Karpas-422 (cell line): Measurements from ENCODE around the gene TEX26. TPM values are rescaled to one million over a fixed set of nuclear protein-coding genes. Genes with fewer than 3 reads are reported as not detected.

Experiments
- DNase-seq: peaks from one replicate; pipeline ENCODE4 v3.0.0-alpha.2; 2015
- H2AFZ ChIP-seq: fragments of 200-600 bp; sonication (generic); 2 replicates; pipeline ENCODE4 v1.6.1; 2014; ENCODE audit warnings: antibody characterized with exemption, low read length, mixed read lengths
- H3K27ac ChIP-seq: fragments of 200-600 bp; sonication (generic); 2 replicates; pipeline ENCODE4 v1.5.1; 2014; ENCODE audit warnings: mild to moderate bottlenecking, low read length, moderate library complexity
- H3K27me3 ChIP-seq: fragments of 200-600 bp; sonication (generic); 2 replicates; pipeline ENCODE4 v1.6.1; 2014; ENCODE audit warnings: low read length, mixed read lengths
- H3K36me3 ChIP-seq: fragments of 200-600 bp; sonication (generic); 2 replicates; pipeline ENCODE4 v1.6.1; 2014; ENCODE audit warnings: low read length, mixed read lengths; ENCODE audit not compliant: insufficient read depth
- H3K4me1 ChIP-seq: fragments of 200-600 bp; sonication (generic); 2 replicates; pipeline ENCODE4 v1.6.1; 2014; ENCODE audit warnings: mild to moderate bottlenecking, low read length, mixed read lengths
- H3K4me2 ChIP-seq: fragments of 200-600 bp; sonication (generic); 2 replicates; pipeline ENCODE4 v1.6.1; 2014; ENCODE audit warnings: low read length, low read depth, mild to moderate bottlenecking; ENCODE audit not compliant: poor library complexity, severe bottlenecking
- H3K4me3 ChIP-seq: fragments of 200-600 bp; sonication (generic); 2 replicates; pipeline ENCODE4 v1.5.1; 2014; ENCODE audit warnings: mild to moderate bottlenecking, antibody characterized with exemption, low read length, mixed read lengths
- H3K79me2 ChIP-seq: fragments of 200-600 bp; sonication (generic); 2 replicates; pipeline ENCODE4 v1.6.1; 2014; ENCODE audit warnings: mild to moderate bottlenecking, low read length, mixed read lengths
- H3K9ac ChIP-seq: fragments of 200-600 bp; sonication (generic); 2 replicates; pipeline ENCODE4 v1.6.0; 2014; ENCODE audit warnings: low read length
- H3K9me2 ChIP-seq: fragments of 200-600 bp; sonication (generic), shearing (Covaris generic); replicated peaks from 2 replicates; pipeline ENCODE4 v1.6.0; 2014; ENCODE audit warnings: mild to moderate bottlenecking, low read length, moderate library complexity; ENCODE audit not compliant: insufficient read depth
- H3K9me3 ChIP-seq: fragments of 300-700, 200-600 bp; sonication (generic); 2 replicates; pipeline ENCODE4 v1.6.1; 2014; ENCODE audit warnings: low read length, mixed read lengths
- H4K20me1 ChIP-seq: fragments of 200-600 bp; sonication (generic); 2 replicates; pipeline ENCODE4 v1.6.1; 2014; ENCODE audit warnings: mild to moderate bottlenecking, antibody characterized with exemption, low read length, low read depth; ENCODE audit not compliant: insufficient read depth
- total RNA-seq: library from RNA; depleted of rRNA; stranded (reverse); fragments of >200 nt; shearing (Covaris generic); gene quantifications from 2 replicates; pipeline ENCODE4 v1.2.3, GENCODE V29; 2014; ENCODE audit warnings: low replicate concordance

TEX26 gene
- total RNA-seq, 1 experiment from 2014 or later, result not detected

DNA sequence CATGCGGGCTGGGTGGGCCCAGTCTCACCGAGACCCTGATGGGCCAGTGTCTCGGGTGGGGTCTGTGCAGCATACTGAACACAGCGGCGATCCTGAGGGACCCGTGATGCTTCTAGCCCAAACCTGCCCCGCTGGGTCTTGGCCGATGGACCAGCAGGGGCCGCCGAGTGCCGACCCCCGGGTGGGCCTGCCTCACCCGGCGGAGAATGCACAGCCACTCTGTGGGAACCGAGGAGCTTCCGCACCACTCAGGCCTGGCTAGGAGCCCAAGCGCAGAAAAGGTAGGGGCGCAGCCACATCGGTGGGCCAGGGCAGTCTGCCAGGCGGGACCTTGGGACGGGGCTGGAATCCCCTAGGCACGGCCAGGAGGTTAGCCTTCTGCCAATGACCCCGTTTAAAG, 72.6 kb downstream of the TEX26 start:
- DNase-seq, result no peak
- Histone ChIP-seq H3K4me2 (no peak overlapping the region), H3K27ac (no peak overlapping the region), H3K27me3 (no peaks in the 10 kb centered on the region), H3K9me3 (no peaks in the 10 kb centered on the region), H4K20me1 (no peaks in the 10 kb centered on the region), H3K79me2 (no peaks in the 10 kb centered on the region), H3K4me1 (no peaks in the 10 kb centered on the region), H2AFZ (no peak overlapping the region), H3K36me3 (no peaks in the 10 kb centered on the region), H3K4me3 (no peak overlapping the region), H3K9ac (no peak overlapping the region), H3K9me2 (no peaks in the 10 kb centered on the region)

DNA sequence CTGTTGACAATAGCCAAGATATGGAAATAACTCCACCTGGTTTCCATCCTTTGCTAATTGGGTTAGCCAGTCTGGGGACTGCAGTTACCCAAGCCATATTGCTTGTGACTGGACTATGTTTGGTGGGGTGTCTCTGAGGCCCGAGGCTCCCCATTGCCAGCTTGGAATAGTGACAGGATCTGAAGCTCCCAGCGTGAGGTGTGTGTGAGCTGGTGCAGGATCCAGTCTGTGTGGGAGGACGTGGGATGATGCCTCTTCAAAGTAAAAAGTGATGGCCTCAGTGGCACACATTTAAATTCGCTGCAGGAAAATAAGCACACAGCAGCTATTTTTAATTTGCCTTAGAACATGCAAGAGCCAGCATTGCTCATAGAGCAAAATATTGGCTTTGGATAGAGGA, 75.0 kb downstream of the TEX26 start:
- no peak overlapping the region for H3K4me3 ChIP-seq
- H3K27ac ChIP-seq, result no peak overlapping the region
- no peak overlapping the region for H2AFZ ChIP-seq
- H3K9me2 ChIP-seq, result no peaks in the 10 kb centered on the region
- H3K27me3 ChIP-seq, result no peaks in the 10 kb centered on the region
- no peaks in the 10 kb centered on the region for H4K20me1 ChIP-seq
- no peak overlapping the region for H3K9ac ChIP-seq
- H3K36me3 ChIP-seq, result no peaks in the 10 kb centered on the region
- H3K4me1 ChIP-seq, result peaks cover 8% of the 10 kb centered on the region
- no peak overlapping the region for H3K4me2 ChIP-seq
- no peaks in the 10 kb centered on the region for H3K79me2 ChIP-seq
- no peaks in the 10 kb centered on the region for H3K9me3 ChIP-seq
- DNase-seq, result no peak

DNA sequence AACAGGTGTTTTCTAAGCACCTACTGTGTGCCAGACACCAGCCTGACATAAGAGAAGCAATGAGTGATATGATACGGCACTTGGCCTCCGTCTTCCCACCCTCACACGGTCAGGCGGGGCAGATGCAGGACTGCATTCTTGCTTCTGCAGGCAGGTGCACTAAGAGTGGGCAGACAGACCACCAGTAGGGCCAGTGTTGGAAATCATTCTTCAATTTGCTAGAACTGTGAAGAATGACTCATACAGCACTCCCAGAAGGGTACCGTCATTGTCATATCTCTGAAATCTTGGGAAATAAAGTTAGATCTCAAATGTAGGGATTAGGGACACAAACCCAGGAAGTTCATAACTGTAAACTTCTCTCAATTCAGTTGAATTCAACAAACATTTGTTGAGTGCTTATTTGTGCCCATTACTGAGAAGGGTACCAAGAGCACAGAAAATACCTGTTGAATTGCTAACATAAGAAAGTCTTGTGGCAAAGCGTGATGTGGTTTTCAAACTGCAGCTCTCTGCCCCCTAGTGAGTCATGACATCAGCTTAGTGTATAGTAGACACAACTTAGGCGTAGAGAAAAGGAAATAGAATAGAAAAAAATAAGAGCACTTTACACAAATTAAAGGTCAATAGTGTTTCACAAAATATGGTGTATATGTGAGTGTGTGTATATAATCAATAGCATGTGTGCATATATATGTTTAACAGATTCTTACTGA, 76.1 kb downstream of the TEX26 start:
- Histone ChIP-seq H4K20me1 (no peaks in the 10 kb centered on the region), H3K79me2 (no peaks in the 10 kb centered on the region), H3K4me1 (peaks cover 8% of the 10 kb centered on the region), H2AFZ (no peak overlapping the region), H3K36me3 (no peaks in the 10 kb centered on the region), H3K9ac (no peak overlapping the region), H3K27me3 (no peaks in the 10 kb centered on the region), H3K4me2 (no peak overlapping the region), H3K27ac (no peak overlapping the region), H3K9me3 (no peaks in the 10 kb centered on the region), H3K4me3 (no peak overlapping the region), H3K9me2 (no peaks in the 10 kb centered on the region)
- DNase-seq, result no peak

DNA sequence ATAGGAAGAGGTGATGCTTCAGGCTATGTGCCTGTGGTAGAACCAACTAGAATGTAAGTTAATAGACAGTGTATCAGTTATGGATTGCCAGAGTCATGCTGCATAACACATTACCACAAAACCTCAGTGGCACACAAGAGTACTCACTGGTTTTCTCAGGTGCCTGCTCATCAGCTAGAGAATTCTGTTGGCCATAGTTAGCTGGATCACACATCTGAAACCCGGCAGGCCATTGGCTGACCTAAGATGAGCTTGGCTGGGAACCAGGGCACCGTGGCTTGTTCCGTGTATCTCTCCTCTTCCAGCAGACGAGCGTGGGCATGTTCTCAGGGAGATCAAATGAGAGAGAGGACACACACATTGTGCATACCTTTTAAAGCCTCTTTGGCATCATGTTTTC, 76.7 kb downstream of the TEX26 start:
- Histone ChIP-seq H3K36me3 (no peaks in the 10 kb centered on the region), H3K4me1 (peaks cover 8% of the 10 kb centered on the region), H3K79me2 (no peaks in the 10 kb centered on the region), H3K9ac (no peak overlapping the region), H3K4me2 (no peak overlapping the region), H3K27ac (no peak overlapping the region), H3K4me3 (no peak overlapping the region), H2AFZ (no peak overlapping the region), H4K20me1 (no peaks in the 10 kb centered on the region), H3K9me3 (no peaks in the 10 kb centered on the region), H3K9me2 (no peaks in the 10 kb centered on the region), H3K27me3 (no peaks in the 10 kb centered on the region)
- no peak for DNase-seq

DNA sequence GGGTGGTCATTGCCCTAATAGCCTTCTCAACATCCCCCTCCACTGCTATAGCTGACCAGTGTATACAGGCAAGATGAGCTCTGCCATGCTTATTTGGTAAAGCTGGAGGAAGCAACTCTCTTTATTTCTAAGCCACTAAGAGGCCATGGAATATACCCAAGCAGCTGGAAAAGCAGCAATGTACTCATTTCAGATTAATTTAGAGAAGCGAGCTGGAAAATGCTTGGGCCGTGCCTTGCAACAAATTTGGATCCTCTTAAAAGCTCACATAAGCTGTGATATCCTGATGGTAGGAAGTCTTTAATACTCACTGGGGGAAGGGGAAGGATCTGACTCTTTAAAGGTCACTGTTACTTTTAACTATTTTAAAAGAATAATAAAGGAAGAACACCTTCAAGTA, 77.8 kb downstream of the TEX26 start:
- H3K4me3 ChIP-seq, result no peak overlapping the region
- H4K20me1 ChIP-seq, result no peaks in the 10 kb centered on the region
- no peak overlapping the region for H3K9ac ChIP-seq
- DNase-seq, result no peak
- H3K27me3 ChIP-seq, result no peaks in the 10 kb centered on the region
- H3K36me3 ChIP-seq, result no peaks in the 10 kb centered on the region
- no peak overlapping the region for H2AFZ ChIP-seq
- H3K27ac ChIP-seq, result no peak overlapping the region
- H3K79me2 ChIP-seq, result no peaks in the 10 kb centered on the region
- H3K9me2 ChIP-seq, result no peaks in the 10 kb centered on the region
- no peaks in the 10 kb centered on the region for H3K9me3 ChIP-seq
- H3K4me2 ChIP-seq, result no peak overlapping the region
- H3K4me1 ChIP-seq, result peaks cover 8% of the 10 kb centered on the region

DNA sequence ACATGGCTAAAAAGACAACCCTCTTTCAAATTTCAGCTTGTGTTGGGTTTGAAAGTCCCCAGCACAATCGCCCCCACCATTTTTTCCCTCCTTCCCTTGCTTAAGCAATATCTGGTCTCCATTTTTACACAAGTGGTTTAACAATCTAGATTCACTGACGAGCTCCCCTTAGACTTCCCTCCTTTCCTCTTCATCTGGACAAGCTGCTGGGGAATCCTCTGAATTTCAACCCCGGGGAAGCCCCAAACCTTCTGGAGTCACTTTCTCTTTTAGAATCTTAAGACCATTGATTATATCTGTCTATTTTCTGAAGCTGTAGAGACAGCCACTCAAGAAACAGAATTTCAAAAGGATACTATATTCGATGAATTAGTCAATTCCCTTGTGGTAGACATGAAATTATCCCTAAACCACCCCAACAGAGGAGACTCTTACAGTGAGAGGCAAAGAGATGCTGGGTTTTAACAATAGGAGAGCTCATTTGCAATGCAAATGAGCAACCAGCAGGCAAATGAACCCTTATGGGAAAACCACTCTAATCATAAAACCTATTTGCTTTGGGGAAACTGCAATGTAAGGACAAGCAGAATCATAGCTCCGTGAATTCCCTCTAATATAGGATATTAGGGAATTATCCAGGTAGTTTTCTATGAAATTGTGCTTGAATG, 78.9 kb downstream of the TEX26 start:
- Histone ChIP-seq H3K9me2 (no peaks in the 10 kb centered on the region), H3K4me1 (peaks cover 8% of the 10 kb centered on the region), H3K4me3 (no peak overlapping the region), H3K9me3 (no peaks in the 10 kb centered on the region), H3K36me3 (no peaks in the 10 kb centered on the region), H4K20me1 (no peaks in the 10 kb centered on the region), H3K79me2 (no peaks in the 10 kb centered on the region), H3K27me3 (no peaks in the 10 kb centered on the region), H3K27ac (no peak overlapping the region), H3K9ac (no peak overlapping the region), H3K4me2 (no peak overlapping the region), H2AFZ (no peak overlapping the region)
- DNase-seq, result no peak

DNA sequence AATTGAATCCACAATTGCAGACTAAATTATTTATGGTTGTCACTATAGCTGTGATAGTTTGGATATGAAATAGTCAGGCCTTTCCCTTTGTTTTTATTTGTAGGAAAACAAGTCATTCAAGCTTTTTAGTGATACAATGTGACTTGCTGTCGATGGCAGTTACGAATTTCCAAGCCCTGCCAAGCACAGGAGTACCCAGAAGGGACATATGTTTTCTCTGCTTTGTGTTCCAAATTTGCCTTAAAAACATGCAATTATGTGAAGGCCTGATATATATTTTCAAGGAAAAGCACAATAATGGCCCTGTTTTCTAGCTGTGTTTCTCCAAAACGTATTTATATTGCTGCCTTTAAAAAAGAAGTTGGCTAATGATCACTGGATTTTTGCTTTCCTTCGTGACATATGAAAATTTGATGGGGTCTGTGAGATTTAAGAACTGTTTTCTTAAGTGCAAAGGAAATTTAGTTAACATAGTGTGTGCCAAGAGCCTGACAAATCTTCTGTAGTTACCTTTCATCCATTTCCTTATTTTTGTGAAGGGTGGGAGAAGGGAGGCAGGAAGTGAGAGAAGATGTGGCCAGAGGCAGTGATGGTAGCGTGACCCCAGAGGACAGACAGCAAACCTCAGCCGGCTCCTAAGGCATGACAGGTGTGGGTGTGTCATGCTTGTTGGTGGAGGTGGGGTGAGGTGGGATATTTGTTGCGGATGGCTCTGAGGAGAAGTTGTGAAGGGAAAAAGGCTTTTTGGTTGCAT, 79.6 kb downstream of the TEX26 start:
- no peak overlapping the region for H2AFZ ChIP-seq
- H3K9me3 ChIP-seq, result no peaks in the 10 kb centered on the region
- DNase-seq, result no peak
- no peaks in the 10 kb centered on the region for H3K36me3 ChIP-seq
- H3K27ac ChIP-seq, result no peak overlapping the region
- no peak overlapping the region for H3K9ac ChIP-seq
- no peaks in the 10 kb centered on the region for H3K79me2 ChIP-seq
- H3K27me3 ChIP-seq, result no peaks in the 10 kb centered on the region
- no peak overlapping the region for H3K4me2 ChIP-seq
- peaks cover 8% of the 10 kb centered on the region for H3K4me1 ChIP-seq
- no peaks in the 10 kb centered on the region for H4K20me1 ChIP-seq
- no peak overlapping the region for H3K4me3 ChIP-seq
- no peaks in the 10 kb centered on the region for H3K9me2 ChIP-seq

DNA sequence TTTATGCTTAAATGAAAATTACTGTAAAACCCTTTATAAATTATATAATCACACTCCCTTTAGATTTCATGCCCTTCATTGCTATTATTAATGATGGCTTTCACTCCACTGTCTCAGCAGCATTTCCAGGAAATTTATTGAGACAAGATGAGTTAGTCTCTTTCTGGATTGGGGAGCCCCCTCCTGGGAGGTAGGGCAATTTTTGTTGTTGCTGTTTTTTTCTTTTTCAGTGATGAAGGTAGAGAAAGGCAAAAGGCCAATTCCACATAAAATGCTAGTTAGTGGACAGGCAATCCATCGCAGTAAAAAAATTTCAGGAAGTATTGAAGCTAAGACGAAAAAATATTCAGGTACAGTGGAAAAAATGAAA, 80.2 kb downstream of the TEX26 start:
- Histone ChIP-seq H3K9ac (no peak overlapping the region), H3K27me3 (no peaks in the 10 kb centered on the region), H3K9me3 (no peaks in the 10 kb centered on the region), H3K4me1 (peaks cover 8% of the 10 kb centered on the region), H3K27ac (no peak overlapping the region), H3K36me3 (no peaks in the 10 kb centered on the region), H3K4me2 (no peak overlapping the region), H3K9me2 (no peaks in the 10 kb centered on the region), H4K20me1 (no peaks in the 10 kb centered on the region), H3K4me3 (no peak overlapping the region), H3K79me2 (no peaks in the 10 kb centered on the region), H2AFZ (no peak overlapping the region)
- DNase-seq, result no peak
